Medulla oblongata (tissue), 1 donor: Measurements from ENCODE around the gene UBE2J2.

Source experiments
- DNase-seq: peaks from one replicate; pipeline ENCODE4 v3.0.0-alpha.2; 2015; ENCODE audit errors: extremely low spot score

UBE2J2 gene

GRCh38 chr1:1228596-1229321, 44.9 kb downstream of the UBE2J2 start:
- no peak for DNase-seq

- DNase-seq: no peak
These were observed 45.5 kb downstream of the UBE2J2 start for GRCh38 chr1:1228187-1228586.

DNA sequence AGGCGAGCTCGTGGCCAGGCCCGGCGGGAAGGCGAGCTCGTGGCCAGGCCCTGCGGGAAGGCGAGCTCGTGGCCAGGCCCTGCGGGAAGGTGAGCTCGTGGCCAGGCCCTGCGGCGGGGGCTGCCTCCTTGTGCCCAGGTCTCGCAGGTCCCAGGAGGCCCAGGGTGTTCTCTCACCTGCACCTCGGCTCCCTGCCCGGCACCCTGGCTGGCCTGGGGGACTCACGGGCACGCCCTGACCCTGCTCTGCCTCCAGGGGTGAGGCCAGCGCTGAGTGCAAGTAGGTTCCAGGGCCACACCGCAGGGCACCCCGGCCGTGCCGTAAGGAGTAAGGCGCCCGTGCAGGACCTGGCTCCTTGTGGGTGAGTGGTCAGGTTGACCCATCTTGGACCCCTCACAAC, 46.3 kb downstream of the UBE2J2 start:
- DNase-seq: no peak

DNA sequence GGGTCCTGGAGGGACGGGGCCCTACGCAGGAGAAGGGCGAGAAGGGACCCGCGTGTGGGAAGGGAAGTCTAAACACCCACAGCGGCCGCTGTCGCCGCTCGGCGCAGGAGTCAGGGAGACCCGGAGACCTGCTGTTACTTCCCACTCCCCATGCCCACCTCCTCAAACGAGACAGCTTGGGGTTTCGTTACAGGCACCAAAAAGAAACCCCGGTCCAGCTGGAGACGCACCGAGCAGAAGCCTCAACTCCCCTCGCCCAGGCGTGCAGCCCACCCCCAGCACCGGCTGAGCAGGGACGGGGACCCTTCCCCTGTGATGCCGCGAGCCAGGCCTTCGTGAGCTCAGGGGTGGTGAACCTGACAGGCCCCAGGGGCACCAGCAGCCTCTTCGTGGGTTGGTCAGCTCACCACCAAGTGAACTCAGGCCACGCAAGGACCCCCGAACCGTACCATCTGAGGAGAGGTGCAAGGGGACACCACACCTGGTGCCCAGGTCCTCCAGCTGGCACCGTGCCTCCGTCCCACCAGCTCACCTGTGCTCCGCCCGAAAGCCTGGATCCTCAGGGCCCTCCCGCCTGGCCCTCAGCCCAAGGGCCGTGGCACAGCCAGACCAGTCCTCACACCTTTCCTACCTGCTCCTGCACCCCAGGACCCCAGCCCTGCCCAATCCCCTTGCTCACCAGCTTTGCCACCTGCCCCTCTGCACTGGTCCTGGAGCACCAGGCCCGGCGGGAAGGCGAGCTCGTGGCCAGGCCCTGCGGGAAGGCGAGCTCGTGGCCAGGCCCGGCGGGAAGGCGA, 46.9 kb downstream of the UBE2J2 start:
- DNase-seq: no peak

- DNase-seq: no peak
These were observed 47.7 kb downstream of the UBE2J2 start for GRCh38 chr1:1225913-1226312.

- no peak for DNase-seq
These were observed 48.3 kb downstream of the UBE2J2 start for GRCh38 chr1:1225238-1225845.

GRCh38 chr1:1223891-1224290, 49.8 kb downstream of the UBE2J2 start:
- DNase-seq: no peak

DNA sequence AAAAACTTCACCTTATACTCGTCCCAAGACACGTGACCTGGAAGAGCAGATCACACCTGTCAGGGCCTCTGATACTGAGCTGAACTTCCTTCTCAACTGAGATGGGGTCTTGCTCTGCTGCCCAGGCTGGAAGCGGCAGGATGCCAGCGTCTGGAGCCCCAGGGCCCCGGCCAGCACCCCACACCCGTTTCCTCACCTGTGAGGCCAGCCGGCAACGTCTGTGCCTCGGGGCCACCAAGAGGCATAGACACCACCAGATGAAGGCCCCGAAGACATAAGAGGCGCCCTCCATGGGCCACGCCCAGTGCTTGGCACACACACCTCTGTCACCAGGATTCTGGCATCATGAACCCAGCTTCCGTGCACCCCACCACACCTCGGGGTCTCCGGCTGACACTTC, 50.3 kb downstream of the UBE2J2 start:
- DNase-seq: no peak

DNA sequence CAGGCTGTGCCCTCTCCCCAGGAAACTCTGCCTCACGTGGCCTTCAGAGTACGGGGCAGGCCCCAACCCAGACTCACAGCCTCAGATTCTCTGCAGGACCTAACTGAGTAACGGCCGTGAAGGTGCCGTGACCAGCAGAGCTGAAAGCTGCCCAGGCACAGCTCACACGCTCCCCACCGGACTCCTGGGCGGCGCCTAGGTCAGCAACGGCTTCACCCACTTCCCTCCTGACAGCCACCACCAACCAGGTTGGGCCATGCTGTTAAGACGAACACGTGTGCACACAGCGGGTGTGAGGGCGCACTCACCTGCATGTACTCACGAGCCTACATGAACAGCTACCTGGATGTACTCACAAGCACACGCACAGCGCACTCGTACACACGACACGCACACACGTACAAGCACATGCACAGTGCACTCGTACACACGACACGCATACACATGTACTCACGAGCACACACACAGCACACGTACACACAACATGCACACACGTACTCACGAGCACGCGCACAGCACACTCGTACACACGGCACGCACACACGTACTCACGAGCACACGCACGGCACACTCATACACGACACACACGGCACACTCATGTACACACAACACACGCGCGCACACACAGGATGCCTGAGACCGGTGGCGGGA, 51.0 kb downstream of the UBE2J2 start:
- no peak for DNase-seq

DNA sequence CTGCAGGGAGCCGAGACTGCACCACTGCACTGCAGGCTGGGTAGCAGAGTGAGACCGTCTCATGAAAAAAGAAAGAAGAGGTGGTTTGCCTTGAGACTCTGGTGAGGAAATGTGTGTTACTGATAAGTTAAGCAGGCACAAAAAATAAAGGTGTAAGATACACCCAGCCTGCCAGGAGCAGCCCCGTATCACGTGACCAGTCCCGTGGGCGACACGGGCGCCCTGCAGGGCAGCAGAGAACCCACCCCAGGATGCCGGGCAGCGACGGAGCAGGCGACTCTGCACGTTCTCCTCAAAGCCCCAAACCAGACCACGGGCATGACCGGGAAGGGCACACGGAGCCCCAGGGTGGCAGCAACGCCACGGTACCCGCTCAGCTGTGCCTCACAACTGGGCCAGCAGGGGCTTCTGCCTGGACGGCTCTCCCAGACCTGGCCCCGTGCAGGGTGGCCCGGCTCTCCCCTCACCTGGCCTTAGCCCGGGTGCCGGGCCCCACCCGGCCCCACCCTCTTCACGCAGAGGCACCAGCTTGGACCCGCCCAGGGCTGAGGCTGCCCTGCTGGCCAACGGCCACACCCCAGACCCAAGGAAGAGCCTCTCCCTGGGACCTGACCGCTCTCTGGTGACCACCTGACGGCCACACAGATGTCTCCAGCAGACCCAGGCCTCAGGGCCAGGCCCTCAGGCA, 51.6 kb downstream of the UBE2J2 start:
- no peak for DNase-seq

DNA sequence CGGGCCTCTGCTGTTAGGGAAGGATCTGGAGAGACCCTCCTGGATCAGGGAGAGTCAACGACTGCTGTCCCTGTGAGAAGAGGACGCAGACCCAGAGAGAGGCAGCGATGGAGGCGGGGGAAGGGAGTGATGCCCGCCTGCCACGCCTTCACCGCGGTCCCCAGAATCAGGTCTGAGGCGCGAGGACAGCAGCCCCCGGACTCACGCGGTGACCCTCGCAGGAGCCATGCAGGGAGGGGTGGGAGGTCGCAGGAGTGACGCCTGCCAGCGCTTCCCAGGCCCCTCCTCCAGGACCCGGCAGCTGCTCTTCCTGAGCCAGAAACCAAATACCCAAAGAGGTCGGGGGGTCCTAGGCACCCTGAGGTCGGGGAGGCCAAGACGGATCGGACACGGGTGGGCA, 53.5 kb downstream of the UBE2J2 start:
- no peak for DNase-seq

DNA sequence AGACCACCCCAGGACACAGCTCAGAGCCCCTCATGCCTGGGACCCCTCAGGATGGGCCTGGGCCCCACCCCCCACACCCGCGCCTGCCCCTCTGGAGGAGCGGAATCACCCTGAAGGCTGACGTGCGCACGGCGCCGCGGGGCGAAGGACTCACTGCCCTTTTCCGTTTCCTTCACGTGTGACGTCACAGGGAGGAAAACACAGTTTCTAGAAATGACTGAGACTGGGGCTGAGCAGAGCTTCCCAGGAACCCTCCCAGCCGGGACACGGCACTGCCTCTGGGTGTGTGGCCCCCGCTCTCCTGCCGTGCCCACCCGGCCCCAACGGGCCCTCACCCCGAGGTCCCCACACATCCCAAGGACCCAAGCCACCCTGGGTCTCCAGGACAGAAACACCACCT, 54.3 kb downstream of the UBE2J2 start:
- no peak for DNase-seq

GRCh38 chr1:1218524-1219200, 55.0 kb downstream of the UBE2J2 start:
- DNase-seq: no peak

DNA sequence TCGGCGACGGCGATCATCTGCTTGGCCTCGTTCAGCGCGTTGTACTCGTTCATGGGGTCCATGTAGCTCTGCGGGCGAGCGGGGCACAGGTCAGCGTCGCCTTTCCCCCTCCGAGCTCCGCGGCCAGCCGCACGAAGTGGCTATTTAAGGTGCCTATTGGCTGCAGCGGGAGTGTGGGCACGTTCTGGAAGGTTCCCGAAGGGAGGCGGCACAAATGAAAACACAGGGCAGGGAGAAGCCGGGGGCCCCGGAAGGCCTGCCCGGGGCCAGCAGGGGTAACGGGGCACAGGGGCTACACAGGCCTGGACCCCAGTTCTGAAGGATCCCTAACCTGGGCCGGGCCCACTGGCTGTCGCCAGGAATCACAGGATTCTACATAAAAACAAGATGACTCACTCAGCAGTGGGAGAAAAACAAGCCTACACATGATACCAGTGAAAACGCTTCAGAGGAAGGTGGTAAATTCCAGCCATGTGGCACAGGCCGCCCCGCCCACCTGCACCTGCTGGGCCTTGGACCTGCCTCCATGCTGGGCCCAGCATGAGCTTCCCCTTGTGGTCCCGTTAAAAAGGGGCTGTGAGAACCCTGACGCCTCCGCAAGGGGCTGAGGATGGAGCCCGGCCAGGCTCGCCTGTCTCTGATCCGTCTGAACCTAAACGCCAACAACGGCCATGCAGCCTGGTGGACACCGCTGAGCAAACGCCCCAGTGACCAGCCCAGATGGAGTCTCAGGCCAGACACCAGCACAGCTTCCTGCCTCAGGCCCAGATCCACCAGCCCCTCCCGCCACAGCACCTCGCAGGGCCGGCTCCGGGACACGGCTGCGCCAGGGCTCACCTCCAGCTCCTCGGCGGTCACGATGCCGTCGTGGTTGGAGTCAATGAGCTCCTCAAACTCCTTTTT, 55.8 kb downstream of the UBE2J2 start:
- DNase-seq: no peak

- no peak for DNase-seq
These were observed 56.7 kb downstream of the UBE2J2 start for GRCh38 chr1:1216770-1217620.

- DNase-seq: no peak
These were observed 57.6 kb downstream of the UBE2J2 start for GRCh38 chr1:1215881-1216605.

- no peak for DNase-seq
These were observed 58.5 kb downstream of the UBE2J2 start for GRCh38 chr1:1215080-1215676.
